Measurements from ENCODE around the gene TOP2B.

GRCh38 chr3:25713341-25713985 is 48.8 kb upstream of the TOP2B start:
- TF ChIP-seq POLR2A (IDR thresholded peaks at IDR 0.05) (no peak), CTCF (IDR thresholded peaks at IDR 0.05) (no peak)

All from testis (tissue), 2 donors.